Muscle layer of colon (tissue), 2 donors: ENCODE data around the gene LRMDA.

Experiments
- H3K27ac ChIP-seq: one replicate; pipeline ENCODE4 v1.7.0; 2013; ENCODE audit warnings: low read depth, mild to moderate bottlenecking, low read length, moderate library complexity
- H3K27me3 ChIP-seq, 2 donors: one replicate each; pipeline ENCODE4 v1.7.0; 2013; ENCODE audit warnings: low read length in 2 of 2, mild to moderate bottlenecking in 2 of 2; ENCODE audit not compliant: insufficient read depth in 2 of 2, control insufficient read depth in 1 of 2
- H3K36me3 ChIP-seq: one replicate; pipeline ENCODE4 v1.7.0; 2013; ENCODE audit warnings: mild to moderate bottlenecking, low read length; ENCODE audit not compliant: insufficient read depth
- H3K4me1 ChIP-seq: one replicate; pipeline ENCODE4 v1.7.0; 2013; ENCODE audit warnings: mild to moderate bottlenecking, low read length; ENCODE audit not compliant: insufficient read depth
- H3K4me3 ChIP-seq, 2 donors: one replicate each; pipeline ENCODE4 v1.7.0; 2013; ENCODE audit warnings: low read length in 2 of 2, low read depth in 1 of 2, mild to moderate bottlenecking in 1 of 2, moderate library complexity in 1 of 2
- H3K9ac ChIP-seq: one replicate; pipeline ENCODE4 v1.7.0; 2013; ENCODE audit warnings: low read length
- H3K9me3 ChIP-seq: one replicate; pipeline ENCODE4 v1.7.0; 2013; ENCODE audit warnings: mild to moderate bottlenecking, low read length
- donor health status: abdominal sarcoma.
- donor health status: Adenocarcinoma of cecum.

Gene LRMDA

GRCh38 chr10:75925999-75926398 lies 494.6 kb downstream of the LRMDA start:
- Histone ChIP-seq H3K27me3 (no peaks in the 10 kb centered on the region), H3K4me3 (no peak overlapping the region), H3K9me3 (no peaks in the 10 kb centered on the region), H3K36me3 (no peaks in the 10 kb centered on the region), H3K9ac (no peak overlapping the region), H3K27ac (no peak overlapping the region), H3K4me1 (no peaks in the 10 kb centered on the region)

GRCh38 chr10:75926763-75927162 lies 495.3 kb downstream of the LRMDA start:
- Histone ChIP-seq H3K36me3 (no peaks in the 10 kb centered on the region), H3K4me1 (no peaks in the 10 kb centered on the region), H3K4me3 (no peak overlapping the region), H3K27ac (no peak overlapping the region), H3K9me3 (no peaks in the 10 kb centered on the region), H3K9ac (no peak overlapping the region), H3K27me3 (no peaks in the 10 kb centered on the region)

- Histone ChIP-seq H3K36me3 (no peaks in the 10 kb centered on the region), H3K4me3 (no peak overlapping the region), H3K9ac (no peak overlapping the region), H3K27ac (no peak overlapping the region), H3K4me1 (no peaks in the 10 kb centered on the region), H3K27me3 (no peaks in the 10 kb centered on the region), H3K9me3 (no peaks in the 10 kb centered on the region)
Measured at GRCh38 chr10:75928231-75928630, 496.8 kb downstream of the LRMDA start.

- Histone ChIP-seq H3K4me1 (no peaks in the 10 kb centered on the region), H3K27me3 (no peaks in the 10 kb centered on the region), H3K4me3 (no peak overlapping the region), H3K9ac (no peak overlapping the region), H3K27ac (no peak overlapping the region), H3K36me3 (no peaks in the 10 kb centered on the region), H3K9me3 (no peaks in the 10 kb centered on the region)
Measured at GRCh38 chr10:75929630-75930161, 498.3 kb downstream of the LRMDA start.

- Histone ChIP-seq H3K27me3 (no peaks in the 10 kb centered on the region), H3K36me3 (no peaks in the 10 kb centered on the region), H3K4me3 (no peak overlapping the region), H3K9ac (no peak overlapping the region), H3K9me3 (no peaks in the 10 kb centered on the region), H3K4me1 (no peaks in the 10 kb centered on the region), H3K27ac (no peak overlapping the region)
Measured at GRCh38 chr10:75932921-75933320, 501.5 kb downstream of the LRMDA start.

GRCh38 chr10:75935240-75935639 lies 503.8 kb downstream of the LRMDA start:
- no peaks in the 10 kb centered on the region for H3K27me3 ChIP-seq
- H3K9me3 ChIP-seq = no peaks in the 10 kb centered on the region
- no peak overlapping the region for H3K4me3 ChIP-seq
- H3K4me1 ChIP-seq = no peaks in the 10 kb centered on the region
- no peak overlapping the region for H3K9ac ChIP-seq
- no peak overlapping the region for H3K27ac ChIP-seq
- H3K36me3 ChIP-seq = no peaks in the 10 kb centered on the region

DNA sequence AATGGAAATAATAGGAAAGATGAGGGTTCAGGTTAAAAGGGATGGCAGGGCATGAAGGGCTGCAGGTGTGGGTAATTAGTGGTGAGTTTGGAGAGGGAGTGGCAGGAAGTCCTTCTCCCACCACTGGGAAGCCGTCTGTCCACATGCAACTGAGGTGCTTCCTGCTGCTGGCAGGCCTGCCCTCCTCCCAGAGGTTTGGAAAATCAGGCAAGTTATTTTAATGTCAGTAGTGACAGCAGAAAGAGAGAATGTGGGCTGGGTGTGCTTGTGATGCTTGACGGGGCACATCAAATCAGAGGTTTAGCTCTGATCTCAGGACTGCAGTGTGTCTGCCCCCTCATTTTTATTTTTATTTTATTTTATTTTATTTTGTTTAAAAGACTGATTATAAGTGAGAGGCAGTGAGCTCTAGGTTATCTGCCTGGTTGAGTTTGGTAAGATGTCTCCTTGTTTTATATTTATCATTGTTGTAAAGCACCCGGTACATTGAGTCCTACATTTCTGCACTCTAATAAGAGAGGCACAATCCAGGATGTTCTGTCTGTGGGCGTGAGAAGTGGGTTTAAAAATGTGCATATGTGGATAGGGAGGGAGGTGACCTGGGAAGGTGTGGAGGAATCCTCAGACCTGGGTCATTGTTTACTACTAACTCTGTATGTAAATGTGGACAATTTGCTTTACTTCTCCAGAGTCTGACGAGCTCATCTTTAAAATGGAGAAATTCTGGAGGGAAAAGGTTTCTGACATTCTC lies 504.4 kb downstream of the LRMDA start:
- H3K27me3 ChIP-seq = no peaks in the 10 kb centered on the region
- no peaks in the 10 kb centered on the region for H3K4me1 ChIP-seq
- H3K9me3 ChIP-seq = no peaks in the 10 kb centered on the region
- H3K4me3 ChIP-seq = no peak overlapping the region
- H3K27ac ChIP-seq = no peak overlapping the region
- H3K9ac ChIP-seq = no peak overlapping the region
- H3K36me3 ChIP-seq = no peaks in the 10 kb centered on the region

- no peak overlapping the region for H3K27ac ChIP-seq
- H3K4me1 ChIP-seq = no peaks in the 10 kb centered on the region
- no peaks in the 10 kb centered on the region for H3K27me3 ChIP-seq
- no peaks in the 10 kb centered on the region for H3K9me3 ChIP-seq
- no peak overlapping the region for H3K4me3 ChIP-seq
- H3K9ac ChIP-seq = no peak overlapping the region
- H3K36me3 ChIP-seq = no peaks in the 10 kb centered on the region
Measured at GRCh38 chr10:75936841-75937240, 505.4 kb downstream of the LRMDA start.

- Histone ChIP-seq H3K4me3 (no peak overlapping the region), H3K27me3 (no peaks in the 10 kb centered on the region), H3K36me3 (no peaks in the 10 kb centered on the region)
Measured at GRCh38 chr10:75937823-75938222, 506.4 kb downstream of the LRMDA start.

GRCh38 chr10:75938380-75939122 lies 507.1 kb downstream of the LRMDA start:
- Histone ChIP-seq H3K9me3 (no peaks in the 10 kb centered on the region), H3K4me3 (no peak overlapping the region)

More at GRCh38 chr10:75937823-75938222, 506.4 kb downstream of the LRMDA start:
- H3K27ac ChIP-seq = no peak overlapping the region
- no peaks in the 10 kb centered on the region for H3K9me3 ChIP-seq
- no peak overlapping the region for H3K9ac ChIP-seq
- H3K4me1 ChIP-seq = no peaks in the 10 kb centered on the region

DNA sequence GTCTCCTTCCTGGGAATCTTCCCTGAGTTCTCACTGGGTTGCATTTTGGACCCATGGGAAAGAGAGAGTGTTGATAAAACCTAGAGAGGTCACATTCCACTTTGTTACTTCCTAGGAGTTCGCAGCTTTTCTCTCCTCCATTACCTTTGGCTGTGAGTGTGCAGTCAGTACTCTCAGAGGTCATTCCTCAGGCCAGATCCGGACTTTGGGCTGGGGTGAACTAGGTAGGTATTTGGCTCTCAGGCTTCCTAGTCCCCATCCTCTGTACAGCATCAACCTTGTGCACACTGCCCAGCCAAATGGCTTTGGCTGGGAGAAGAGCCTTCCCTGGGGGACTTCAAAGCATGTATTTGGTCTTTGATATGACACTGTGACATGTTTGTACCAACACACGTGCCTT lies 508.1 kb downstream of the LRMDA start:
- no peaks in the 10 kb centered on the region for H3K36me3 ChIP-seq
- H3K9ac ChIP-seq = no peak overlapping the region
- H3K4me3 ChIP-seq = no peak overlapping the region
- H3K4me1 ChIP-seq = no peaks in the 10 kb centered on the region
- H3K9me3 ChIP-seq = no peaks in the 10 kb centered on the region
- no peaks in the 10 kb centered on the region for H3K27me3 ChIP-seq
- H3K27ac ChIP-seq = no peak overlapping the region

More at GRCh38 chr10:75938380-75939122, 507.1 kb downstream of the LRMDA start:
- Histone ChIP-seq H3K4me1 (no peaks in the 10 kb centered on the region), H3K27me3 (no peaks in the 10 kb centered on the region), H3K27ac (no peak overlapping the region), H3K9ac (no peak overlapping the region), H3K36me3 (no peaks in the 10 kb centered on the region)
